Suprapubic skin (tissue), 4 donors: ENCODE measurements around the gene ENAH. TPM values are rescaled to one million over a fixed set of nuclear protein-coding genes. Genes with fewer than 3 reads are reported as not detected.
"Not testable (repeated sequence)": the region's sequence is repeated elsewhere in the genome, so short reads cannot be mapped to it uniquely, and the experiment has no call there.

Experiments used
- DNase-seq, 2 donors: peaks; one replicate each; pipeline ENCODE4 v3.0.0-alpha.2; 2019; ENCODE audit warnings: low spot score in 2 of 2
- H3K27ac ChIP-seq: fragments of 200-600 bp; sonication (generic); one replicate; pipeline ENCODE4 v1.5.1; 2019
- H3K27me3 ChIP-seq: fragments of 200-600 bp; sonication (generic); one replicate; pipeline ENCODE4 v1.5.1; 2019
- H3K36me3 ChIP-seq: fragments of 200-600 bp; sonication (generic); one replicate; pipeline ENCODE4 v1.5.1; 2019
- H3K4me1 ChIP-seq: fragments of 200-600 bp; sonication (generic); one replicate; pipeline ENCODE4 v1.5.1; 2019
- H3K4me3 ChIP-seq: fragments of 200-600 bp; sonication (generic); one replicate; pipeline ENCODE4 v1.5.1; 2019; ENCODE audit warnings: mild to moderate bottlenecking
- H3K9me3 ChIP-seq: fragments of 200-600 bp; sonication (generic); one replicate; pipeline ENCODE4 v1.5.1; 2019
- CTCF ChIP-seq, 2 donors: fragments of 200-600 bp in 1 of 2; fragments of 450-650 bp in 1 of 2; sonication (generic) in 1 of 2; IDR thresholded peaks; one replicate each; pipeline ENCODE4 v1.5.1; 2016 to 2019; ENCODE audit warnings: antibody characterized with exemption in 2 of 2, mild to moderate bottlenecking in 1 of 2, moderate library complexity in 1 of 2
- EP300 ChIP-seq: sonication (generic); formaldehyde crosslinking; IDR thresholded peaks from one replicate; pipeline ENCODE4 v1.6.1; 2017; ENCODE audit warnings: antibody characterized with exemption
- POLR2A ChIP-seq, 2 donors: fragments of 450-650 bp; IDR thresholded peaks; one replicate each; pipeline ENCODE4 v1.6.1; 2017; ENCODE audit warnings: antibody characterized with exemption in 2 of 2, mild to moderate bottlenecking in 2 of 2, moderate library complexity in 2 of 2
- POLR2AphosphoS5 ChIP-seq, 3 donors: sonication (generic); formaldehyde crosslinking; IDR thresholded peaks; one replicate each; pipeline ENCODE4 v1.6.1; 2017; ENCODE audit warnings: antibody characterized with exemption in 3 of 3
- WGBS: methylation state at CpG from one replicate; pipeline ENCODE4 v1.1.5; 2018; 5-methylcytosine and 5-hydroxymethylcytosine counted together
- total RNA-seq, 4 donors: library from RNA; depleted of rRNA; stranded (reverse); fragments of >200 nt; gene quantifications; one replicate each; pipeline ENCODE4 v1.1.0, GENCODE V29; 2016

ENAH gene
- total RNA-seq, 4 donors from 2014 or later: 33.5 to 44.6 (median 41.8) TPM

- no peaks in the 10 kb centered on the region for H3K9me3 ChIP-seq
- H3K27ac ChIP-seq: no peak overlapping the region
- 84% methylated on average over 4 of the region's 4 CpGs for WGBS
- no peak for DNase-seq
- no peaks in the 10 kb centered on the region for H3K27me3 ChIP-seq
- TF ChIP-seq EP300 (no peak), POLR2AphosphoS5 (IDR thresholded peaks at IDR 0.05) (no peak), CTCF (IDR thresholded peaks at IDR 0.05) (no peak), POLR2A (IDR thresholded peaks at IDR 0.05) (no peak)
- no peak overlapping the region for H3K4me3 ChIP-seq
- no peaks in the 10 kb centered on the region for H3K36me3 ChIP-seq
- no peaks in the 10 kb centered on the region for H3K4me1 ChIP-seq
These were observed 10.7 kb downstream of the ENAH start for GRCh38 chr1:225642177-225642576.

GRCh38 chr1:225638853-225639252 is 14.1 kb downstream of the ENAH start:
- no peak overlapping the region for H3K4me3 ChIP-seq
- no peak for TF ChIP-seq POLR2AphosphoS5 (IDR thresholded peaks at IDR 0.05)
- TF ChIP-seq EP300: no peak
- no peak for TF ChIP-seq POLR2A (IDR thresholded peaks at IDR 0.05)
- no peak for TF ChIP-seq CTCF (IDR thresholded peaks at IDR 0.05)
- H3K9me3 ChIP-seq: no peaks in the 10 kb centered on the region
- peaks cover 4% of the 10 kb centered on the region for H3K4me1 ChIP-seq
- no peaks in the 10 kb centered on the region for H3K27me3 ChIP-seq
- no peaks in the 10 kb centered on the region for H3K36me3 ChIP-seq
- whole genome bisulfite sequencing: 100% methylated on average over 1 of the region's 1 CpG
- H3K27ac ChIP-seq: no peak overlapping the region
- DNase-seq: no peak

GRCh38 chr1:225637651-225638199 is 15.2 kb downstream of the ENAH start:
- H3K4me1 ChIP-seq: peaks cover 4% of the 10 kb centered on the region
- no peaks in the 10 kb centered on the region for H3K27me3 ChIP-seq
- no peak overlapping the region for H3K4me3 ChIP-seq
- WGBS: 97% methylated on average over 3 of the region's 3 CpGs
- TF ChIP-seq EP300: no peak
- no peak for TF ChIP-seq CTCF (IDR thresholded peaks at IDR 0.05)
- TF ChIP-seq POLR2A (IDR thresholded peaks at IDR 0.05): no peak
- no peak for TF ChIP-seq POLR2AphosphoS5 (IDR thresholded peaks at IDR 0.05)
- H3K9me3 ChIP-seq: no peaks in the 10 kb centered on the region
- no peaks in the 10 kb centered on the region for H3K36me3 ChIP-seq
- no peak overlapping the region for H3K27ac ChIP-seq
- no peak for DNase-seq

GRCh38 chr1:225636992-225637391 is 15.9 kb downstream of the ENAH start:
- 92% methylated on average over 8 of the region's 8 CpGs for WGBS
- DNase-seq, H3K36me3 ChIP-seq, H3K27me3 ChIP-seq, H3K4me3 ChIP-seq, H3K4me1 ChIP-seq, H3K9me3 ChIP-seq, H3K27ac ChIP-seq: not testable (repeated sequence)

- Histone ChIP-seq H3K27ac (no peak overlapping the region), H3K27me3 (no peaks in the 10 kb centered on the region), H3K9me3 (no peaks in the 10 kb centered on the region), H3K36me3 (no peaks in the 10 kb centered on the region), H3K4me3 (no peak overlapping the region), H3K4me1 (peaks cover 4% of the 10 kb centered on the region)
- no peak for DNase-seq
- TF ChIP-seq CTCF (IDR thresholded peaks at IDR 0.05) (no peak), POLR2AphosphoS5 (IDR thresholded peaks at IDR 0.05) (no peak), POLR2A (IDR thresholded peaks at IDR 0.05) (no peak), EP300 (no peak)
These were observed 17.3 kb downstream of the ENAH start for GRCh38 chr1:225635649-225636048.

- DNase-seq, H3K9me3 ChIP-seq, H3K27me3 ChIP-seq, H3K4me3 ChIP-seq, H3K27ac ChIP-seq, H3K36me3 ChIP-seq: not testable (repeated sequence)
- WGBS: 78% methylated on average over 4 of the region's 4 CpGs
- H3K4me1 ChIP-seq: peaks cover 18% of the 10 kb centered on the region
These were observed 20.1 kb downstream of the ENAH start for GRCh38 chr1:225632836-225633235.
